Stromal cell of bone marrow (primary cell): Measurements from ENCODE around the gene AMH.

Experiments
- DNase-seq: peaks from one replicate; pipeline ENCODE4 v3.0.0-alpha.2; 2012; ENCODE audit warnings: low read depth

Gene AMH

GRCh38 chr19:2235381-2236063 is 13.6 kb upstream of the AMH start:
- DNase-seq, result no peak

DNA sequence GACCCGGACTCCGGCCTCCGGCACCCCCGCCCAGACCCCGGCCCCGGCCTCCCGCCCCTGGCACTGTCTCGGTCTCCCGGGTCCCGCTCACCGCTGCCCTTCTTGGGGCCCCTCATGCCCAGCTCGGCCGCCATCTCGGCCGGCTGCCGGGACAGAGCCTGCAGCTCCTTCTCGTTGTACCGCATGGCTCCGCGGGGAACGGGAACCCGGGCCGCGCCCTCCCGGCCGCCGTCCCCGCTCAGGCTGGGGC is 13.1 kb upstream of the AMH start:
- no peak for DNase-seq

- peak; percentile 92 for DNase-seq
Observed at GRCh38 chr19:2236314-2237050, 12.6 kb upstream of the AMH start, which contains the start of the genes PLEKHJ1 and SF3A2. TSS of gene PLEKHJ1 (minus strand) at chr19:2236329. CDS start at chr19:2236248, 81 bp downstream. TSS of gene SF3A2 (plus strand) at chr19:2236824. CDS start at chr19:2243419, 6,595 bp downstream.

- no peak for DNase-seq
Observed at GRCh38 chr19:2237051-2237868, 11.9 kb upstream of the AMH start.

- DNase-seq, result no peak
Observed at GRCh38 chr19:2237869-2238153, 11.3 kb upstream of the AMH start.

DNA sequence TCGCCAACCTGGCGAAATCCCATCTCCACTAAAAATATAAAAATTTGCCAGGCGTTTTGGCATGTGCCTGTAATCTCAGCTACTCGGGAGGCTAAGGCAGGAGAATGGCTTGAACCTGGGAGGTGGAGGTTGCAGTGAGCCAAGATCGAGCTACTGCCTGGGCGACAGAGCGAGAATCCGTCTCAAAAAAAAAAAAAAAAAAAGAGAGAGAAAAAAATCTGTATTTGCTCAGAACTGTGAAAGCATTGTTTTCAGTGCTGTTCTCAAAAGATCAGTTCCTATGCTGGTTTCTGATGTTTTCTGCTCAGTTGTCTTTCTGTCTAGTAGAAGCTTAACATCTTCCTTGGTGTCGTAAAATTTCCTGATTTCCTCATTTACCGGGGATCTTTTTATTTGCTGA is 9.9 kb upstream of the AMH start:
- DNase-seq, result no peak

DNA sequence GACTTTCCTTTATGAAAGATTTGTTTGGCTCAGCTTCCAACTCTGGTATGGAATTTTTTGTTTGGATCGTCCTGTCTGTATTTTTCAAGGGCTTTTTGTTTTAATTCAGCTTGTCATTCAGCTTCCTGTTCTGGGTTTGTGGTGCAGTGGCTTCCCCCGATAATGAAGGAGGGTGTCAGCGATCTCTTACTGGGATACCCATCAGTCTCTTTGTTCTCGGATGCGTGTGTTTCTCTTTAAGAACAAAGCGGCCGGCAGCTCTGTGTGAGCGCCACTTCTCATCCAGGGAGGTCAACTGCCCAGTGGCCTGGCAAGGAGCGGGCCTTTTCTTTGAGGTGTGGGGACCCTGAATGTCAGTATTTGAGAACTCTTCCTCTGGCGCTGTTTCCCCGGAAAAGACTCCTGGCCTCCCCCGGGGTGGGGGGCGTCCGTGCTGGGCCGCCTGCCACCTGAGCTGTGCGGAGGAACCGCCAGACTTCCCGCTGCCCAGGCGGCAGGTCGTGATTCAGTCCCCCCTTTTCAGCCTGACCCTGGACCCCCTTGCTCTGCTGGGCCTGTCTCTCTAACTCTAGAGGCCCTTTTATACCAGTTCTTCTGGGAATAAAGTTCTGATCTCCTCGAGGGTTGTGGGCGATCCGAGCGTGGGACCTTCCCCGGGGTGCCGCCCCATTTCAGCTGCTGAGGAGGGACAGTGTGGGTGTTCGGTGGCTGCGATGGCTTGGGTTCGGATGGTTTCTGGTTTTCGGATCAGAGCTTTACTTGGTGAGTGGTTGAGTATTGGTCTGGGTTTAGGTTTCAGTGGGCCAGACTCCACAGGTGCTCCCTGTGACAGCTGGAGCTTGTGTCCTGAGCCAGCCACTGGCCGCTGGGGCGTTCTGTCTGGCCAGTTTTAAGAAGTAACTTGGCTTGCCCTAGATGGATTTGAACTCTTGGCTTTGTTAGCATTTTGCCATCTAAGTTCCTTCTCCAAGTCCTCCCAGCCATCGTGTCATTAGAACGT is 9.1 kb upstream of the AMH start:
- no peak for DNase-seq

GRCh38 chr19:2240881-2241760 is 8.0 kb upstream of the AMH start:
- no peak for DNase-seq

DNA sequence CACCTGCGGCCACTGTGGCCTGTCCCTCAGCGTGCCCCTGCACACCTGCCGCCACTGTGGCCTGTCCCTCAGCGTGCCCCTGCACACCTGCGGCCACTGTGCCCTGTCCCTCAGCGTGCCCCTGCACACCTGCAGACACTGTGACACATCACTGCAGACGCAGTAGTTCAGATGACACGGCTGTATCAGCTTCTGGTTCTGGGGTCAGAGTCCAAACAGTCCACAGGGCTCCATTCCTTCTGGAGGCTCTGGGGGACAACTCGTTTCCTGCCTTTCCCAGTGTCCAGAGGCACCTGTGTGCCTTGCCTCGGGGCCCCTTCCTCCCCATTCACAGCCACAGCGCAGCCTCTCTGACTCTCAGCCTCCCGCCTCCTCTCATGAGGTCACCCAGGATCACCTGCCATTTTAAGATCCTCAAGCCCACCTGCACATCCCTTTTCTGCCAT is 7.0 kb upstream of the AMH start:
- no peak for DNase-seq

DNA sequence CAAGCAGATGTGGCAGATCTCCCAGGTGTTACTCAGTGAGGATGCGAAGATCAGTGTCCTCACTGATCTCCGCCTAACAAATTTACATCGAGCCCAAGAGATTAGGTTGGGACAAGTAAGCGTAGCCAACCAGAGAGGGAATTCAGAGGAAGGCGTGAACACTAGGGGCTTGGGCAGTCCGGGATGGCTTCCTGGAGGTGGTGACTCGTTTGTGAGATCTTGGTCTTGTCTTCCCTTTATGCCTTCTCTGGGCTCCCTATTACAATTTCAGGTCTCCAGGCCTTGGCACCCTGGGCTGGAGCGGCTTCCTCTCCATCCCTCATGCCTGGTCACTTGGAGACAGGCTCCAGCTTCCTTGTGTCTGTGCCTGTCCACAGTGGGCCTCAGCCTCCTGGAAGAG is 6.3 kb upstream of the AMH start:
- DNase-seq, result no peak

- no peak for DNase-seq
Observed at GRCh38 chr19:2243274-2244124, 5.6 kb upstream of the AMH start.

DNA sequence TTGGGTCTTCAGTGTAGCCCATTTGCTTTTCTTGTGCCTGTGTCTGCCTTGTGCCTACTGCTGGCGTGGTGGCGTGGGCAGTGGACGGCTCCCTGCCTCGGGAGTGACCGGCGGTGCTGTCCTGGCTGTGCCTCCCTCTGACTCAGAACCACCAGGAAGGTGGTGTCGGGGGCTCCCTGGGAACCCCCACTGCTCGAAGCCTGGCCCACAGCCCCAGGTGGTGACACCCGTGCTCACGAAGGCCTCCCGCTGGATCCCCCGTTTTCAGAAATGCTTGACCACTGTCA is 5.1 kb upstream of the AMH start:
- DNase-seq, result no peak

DNA sequence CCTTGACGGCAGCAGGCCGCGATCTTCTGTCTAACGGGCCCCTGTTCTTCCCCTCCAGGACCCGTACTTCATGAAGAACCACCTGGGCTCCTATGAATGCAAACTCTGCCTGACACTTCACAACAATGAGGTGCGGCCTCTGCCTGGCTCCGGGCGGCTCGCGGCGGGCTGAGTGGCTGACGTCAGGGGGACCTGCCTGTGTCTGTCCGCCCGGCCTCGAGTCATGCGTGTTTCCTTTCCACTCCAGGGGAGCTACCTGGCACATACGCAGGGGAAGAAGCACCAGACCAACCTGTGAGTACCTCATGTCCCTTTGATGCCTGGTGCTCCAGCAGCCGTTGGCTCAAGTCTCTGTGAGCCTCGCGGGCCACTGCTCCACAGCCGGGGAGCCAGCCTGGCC is 4.6 kb upstream of the AMH start:
- DNase-seq, result no peak

DNA sequence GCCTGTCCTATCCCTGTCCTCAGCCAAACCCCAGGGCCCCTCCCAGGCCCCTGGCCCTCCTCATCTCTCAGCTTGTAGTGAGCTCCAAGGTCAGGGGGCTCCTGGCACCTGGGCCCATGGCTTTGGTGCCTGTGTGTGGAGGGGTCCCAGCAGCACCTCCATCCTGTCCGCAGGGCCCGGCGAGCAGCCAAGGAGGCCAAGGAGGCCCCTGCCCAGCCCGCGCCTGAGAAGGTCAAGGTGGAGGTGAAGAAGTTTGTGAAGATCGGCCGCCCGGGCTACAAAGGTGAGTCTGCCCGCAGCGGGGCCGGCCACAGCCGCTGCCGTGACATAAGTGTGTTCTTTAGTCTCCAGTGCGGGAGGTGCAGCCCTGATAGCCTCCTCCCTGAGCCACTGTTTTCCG is 3.9 kb upstream of the AMH start:
- no peak for DNase-seq

DNA sequence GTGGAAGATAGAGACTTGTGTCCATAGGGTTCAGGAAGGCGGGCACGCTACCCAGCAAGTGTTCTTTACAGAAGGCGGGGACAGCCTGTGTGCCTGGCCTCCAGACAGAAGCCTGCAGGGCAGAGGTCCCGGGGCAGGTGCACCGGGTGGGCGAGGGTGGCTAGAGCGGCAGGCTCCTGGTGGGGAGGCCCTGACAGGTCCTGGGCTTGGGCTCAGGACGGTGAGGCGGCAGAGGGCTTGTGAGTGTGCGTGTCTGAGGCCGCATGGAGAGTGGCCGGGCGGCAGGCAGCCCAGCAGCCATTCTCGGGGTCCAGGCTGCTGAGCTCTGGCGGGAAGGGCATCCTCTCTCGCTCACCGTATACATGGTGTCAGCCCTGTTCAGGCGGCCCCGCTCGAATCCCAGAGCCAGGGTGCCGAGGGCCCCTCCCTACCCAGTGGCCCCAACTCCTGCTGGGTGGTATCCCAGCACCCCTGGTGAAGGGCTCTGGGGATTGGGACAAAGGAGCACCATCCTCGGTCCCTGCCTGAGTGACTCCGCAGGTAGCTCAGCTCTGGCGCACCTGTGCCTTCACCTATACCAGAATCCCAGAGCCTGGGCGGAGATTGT is 3.0 kb upstream of the AMH start:
- DNase-seq, result no peak

GRCh38 chr19:2246801-2247361 is 2.2 kb upstream of the AMH start:
- DNase-seq, result no peak

GRCh38 chr19:2247433-2248101 is 1.6 kb upstream of the AMH start:
- no peak for DNase-seq

DNA sequence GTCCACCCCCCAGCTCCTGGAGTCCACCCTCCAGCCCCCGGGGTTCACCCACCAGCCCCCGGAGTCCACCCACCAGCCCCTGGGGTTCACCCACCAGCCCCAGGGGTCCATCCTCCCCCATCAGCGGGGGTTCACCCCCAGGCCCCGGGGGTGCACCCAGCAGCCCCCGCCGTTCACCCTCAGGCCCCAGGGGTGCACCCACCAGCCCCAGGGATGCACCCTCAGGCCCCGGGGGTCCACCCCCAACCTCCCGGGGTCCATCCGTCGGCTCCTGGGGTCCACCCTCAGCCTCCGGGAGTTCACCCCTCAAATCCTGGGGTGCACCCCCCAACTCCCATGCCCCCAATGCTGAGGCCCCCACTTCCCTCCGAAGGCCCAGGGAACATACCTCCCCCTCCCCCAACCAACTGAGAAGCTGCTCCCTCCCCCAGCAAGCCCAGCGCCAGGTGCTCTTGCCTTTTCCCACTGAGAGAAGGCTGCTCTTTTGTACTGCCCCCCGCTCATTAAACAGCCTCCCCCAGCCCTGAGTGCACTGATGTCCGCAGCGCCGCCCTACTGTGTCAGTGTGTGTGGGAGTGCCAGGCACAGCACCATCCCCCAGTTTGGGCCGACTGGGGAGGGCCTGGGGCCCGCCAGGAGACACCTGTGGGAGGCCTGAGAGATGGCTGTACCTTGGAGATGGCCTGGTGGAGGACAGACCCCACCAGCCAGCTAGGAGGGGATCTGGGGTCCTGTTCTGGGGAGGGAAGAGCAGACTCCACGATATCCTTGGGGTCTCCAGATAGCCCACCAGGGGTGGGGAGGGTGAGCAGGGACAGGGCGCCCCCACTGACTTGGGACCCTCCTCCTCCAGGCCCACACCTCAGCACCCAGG is 750 bp upstream of the AMH start:
- DNase-seq, result no peak
